ENCODE results near the gene GFER. TPM values are rescaled to one million over a fixed set of nuclear protein-coding genes. Genes with fewer than 3 reads are reported as not detected.
"Not testable (repeated sequence)": the region's sequence is repeated elsewhere in the genome, so short reads cannot be mapped to it uniquely, and the experiment has no call there.

The GFER gene
- polyA plus RNA-seq, 1 experiment = 15.8 TPM

DNA sequence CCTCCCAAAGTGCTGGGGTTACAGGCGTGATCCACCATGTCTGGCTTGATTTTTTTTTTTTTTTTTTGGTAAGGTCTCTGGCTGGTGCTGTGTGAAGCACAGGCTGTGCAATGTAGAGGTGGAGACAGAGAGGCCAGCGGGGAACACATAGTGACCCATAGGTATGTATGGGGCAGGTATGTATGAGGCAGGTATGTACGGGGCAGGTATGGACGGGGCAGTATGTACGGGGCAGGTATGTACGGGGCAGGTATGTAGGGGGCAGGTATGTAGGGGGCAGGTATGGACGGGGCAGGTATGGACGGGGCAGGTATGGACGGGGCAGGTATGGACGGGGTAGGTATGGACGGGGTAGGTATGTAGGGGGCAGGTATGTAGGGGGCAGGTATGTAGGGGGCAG is 34.5 kb upstream of the GFER start:
- Histone ChIP-seq H3K4me3 (ENCODE audit: low read depth, low read length) (no peak overlapping the region), H3K9me3 (ENCODE audit: control insufficient read depth, insufficient read depth, low read length) (no peaks in the 10 kb centered on the region; the same call in 1 of the 2 replicates), H3K27me3 (ENCODE audit: control insufficient read depth, insufficient read depth, low read length) (no peaks in the 10 kb centered on the region), H3K27ac (ENCODE audit: low read depth, low read length) (no peak overlapping the region)
- TF ChIP-seq, protein P1, sequence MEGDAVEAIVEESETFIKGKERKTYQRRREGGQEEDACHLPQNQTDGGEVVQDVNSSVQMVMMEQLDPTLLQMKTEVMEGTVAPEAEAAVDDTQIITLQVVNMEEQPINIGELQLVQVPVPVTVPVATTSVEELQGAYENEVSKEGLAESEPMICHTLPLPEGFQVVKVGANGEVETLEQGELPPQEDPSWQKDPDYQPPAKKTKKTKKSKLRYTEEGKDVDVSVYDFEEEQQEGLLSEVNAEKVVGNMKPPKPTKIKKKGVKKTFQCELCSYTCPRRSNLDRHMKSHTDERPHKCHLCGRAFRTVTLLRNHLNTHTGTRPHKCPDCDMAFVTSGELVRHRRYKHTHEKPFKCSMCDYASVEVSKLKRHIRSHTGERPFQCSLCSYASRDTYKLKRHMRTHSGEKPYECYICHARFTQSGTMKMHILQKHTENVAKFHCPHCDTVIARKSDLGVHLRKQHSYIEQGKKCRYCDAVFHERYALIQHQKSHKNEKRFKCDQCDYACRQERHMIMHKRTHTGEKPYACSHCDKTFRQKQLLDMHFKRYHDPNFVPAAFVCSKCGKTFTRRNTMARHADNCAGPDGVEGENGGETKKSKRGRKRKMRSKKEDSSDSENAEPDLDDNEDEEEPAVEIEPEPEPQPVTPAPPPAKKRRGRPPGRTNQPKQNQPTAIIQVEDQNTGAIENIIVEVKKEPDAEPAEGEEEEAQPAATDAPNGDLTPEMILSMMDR (IDR thresholded peaks at IDR 0.05; ENCODE audit: low read depth, low read length) = no peak
- ChIA-PET CTCF (no interaction called here), POLR2A (interaction anchor here (0.6 kb wide), 1 partner anchor 11 kb away, joined by 9 read pairs; no protein-coding TSS in a partner anchor)
- no peak for DNase-seq (ENCODE audit: low read depth, low spot score)

GRCh38 chr16:1950047-1950446 is 33.9 kb upstream of the GFER start:
- no peaks in the 10 kb centered on the region; the same call in 1 of the 2 replicates for H3K9me3 ChIP-seq (ENCODE audit: control insufficient read depth, insufficient read depth, low read length)
- TF ChIP-seq, protein P1 (IDR thresholded peaks at IDR 0.05; ENCODE audit: low read depth, low read length) = no peak
- CTCF ChIA-PET = no interaction called here
- H3K27ac ChIP-seq (ENCODE audit: low read depth, low read length) = no peak overlapping the region
- H3K4me3 ChIP-seq (ENCODE audit: low read depth, low read length) = no peak overlapping the region
- POLR2A ChIA-PET = interaction anchor here (2.1 kb wide), 1 partner anchor 15 kb away, joined by 7 read pairs; the partner anchor contains the start of gene RPS2
- no peak for DNase-seq (ENCODE audit: low read depth, low spot score)
- no peaks in the 10 kb centered on the region for H3K27me3 ChIP-seq (ENCODE audit: control insufficient read depth, insufficient read depth, low read length)

DNA sequence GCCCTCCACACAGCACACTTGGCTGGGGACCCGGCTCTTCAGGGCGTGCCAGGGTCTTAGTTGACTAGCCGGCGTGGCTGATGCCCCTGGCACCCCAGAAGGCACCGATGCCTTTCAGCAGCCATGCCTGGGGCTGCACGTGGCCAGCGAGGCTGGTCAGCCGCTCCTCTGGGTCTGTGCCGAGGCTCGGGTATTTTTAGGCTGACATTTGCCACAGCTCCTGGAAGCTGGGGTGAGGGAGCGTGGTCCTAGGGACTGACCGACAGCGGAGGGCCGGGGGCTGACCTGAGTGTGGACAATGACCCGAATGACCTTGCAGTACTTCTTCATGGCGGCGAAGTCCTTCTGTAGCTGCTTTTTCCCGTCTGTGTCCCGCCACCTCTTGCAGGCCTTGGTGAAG is 33.4 kb upstream of the GFER start:
- no peak for DNase-seq (ENCODE audit: low read depth, low spot score)
- POLR2A ChIA-PET = interaction anchor here (2.1 kb wide), 1 partner anchor 14 kb away, joined by 7 read pairs; the partner anchor contains the start of gene RPS2
- Histone ChIP-seq H3K9me3 (ENCODE audit: control insufficient read depth, insufficient read depth, low read length) (no peaks in the 10 kb centered on the region; the same call in 1 of the 2 replicates), H3K27ac (ENCODE audit: low read depth, low read length) (no peak overlapping the region), H3K27me3 (ENCODE audit: control insufficient read depth, insufficient read depth, low read length) (no peaks in the 10 kb centered on the region), H3K4me3 (ENCODE audit: low read depth, low read length) (no peak overlapping the region)
- CTCF ChIA-PET = no interaction called here
- TF ChIP-seq, protein P1 (IDR thresholded peaks at IDR 0.05; ENCODE audit: low read depth, low read length) = no peak

DNA sequence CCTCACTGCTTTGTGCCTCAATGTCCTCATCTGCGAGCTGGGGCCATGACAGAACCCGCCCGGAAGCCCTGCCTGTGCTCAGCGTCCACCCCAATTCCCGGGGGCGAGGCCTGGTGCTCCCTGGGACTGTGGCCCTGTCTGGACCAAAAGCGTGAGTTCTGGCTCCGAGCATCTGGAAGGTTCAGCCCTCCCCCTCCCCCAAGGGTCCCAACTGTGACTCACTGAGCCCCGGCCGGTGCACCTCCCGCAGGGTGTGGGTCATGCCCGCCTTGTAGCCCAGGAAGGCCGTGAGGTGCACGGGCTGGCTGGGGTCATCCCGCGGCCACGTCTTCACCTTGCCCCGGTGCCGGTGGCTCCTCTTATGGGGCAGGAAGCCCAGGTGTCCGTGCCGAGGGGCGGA is 30.3 kb upstream of the GFER start:
- Histone ChIP-seq H3K9me3 (ENCODE audit: control insufficient read depth, insufficient read depth, low read length) (peaks cover 3% of the 10 kb centered on the region; the same call in 1 of the 2 replicates), H3K4me3 (ENCODE audit: low read depth, low read length) (no peak overlapping the region), H3K27ac (ENCODE audit: low read depth, low read length) (no peak overlapping the region), H3K27me3 (ENCODE audit: control insufficient read depth, insufficient read depth, low read length) (no peaks in the 10 kb centered on the region)
- CTCF ChIA-PET = no interaction called here
- TF ChIP-seq, protein P1 (IDR thresholded peaks at IDR 0.05; ENCODE audit: low read depth, low read length) = no peak
- no peak for DNase-seq (ENCODE audit: low read depth, low spot score)
- POLR2A ChIA-PET = interaction anchor here (1.1 kb wide), 1 partner anchor 11 kb away, joined by 4 read pairs; the partner anchor contains the start of gene RPS2

- H3K4me3 ChIP-seq (ENCODE audit: low read depth, low read length); H3K27me3 ChIP-seq (ENCODE audit: control insufficient read depth, insufficient read depth, low read length); H3K27ac ChIP-seq (ENCODE audit: low read depth, low read length); H3K9me3 ChIP-seq (ENCODE audit: control insufficient read depth, insufficient read depth, low read length); DNase-seq (ENCODE audit: low read depth, low spot score): not testable (repeated sequence)
- ChIA-PET POLR2A (interaction anchor here (1.1 kb wide), 1 partner anchor 14 kb away, joined by 6 read pairs; the partner anchor contains the start of gene MSRB1), CTCF (interaction anchor here (2.2 kb wide), 1 partner anchor 183 kb away, joined by 7 read pairs; no protein-coding TSS in a partner anchor)
Measured at GRCh38 chr16:1957434-1958142, 26.4 kb upstream of the GFER start.

DNA sequence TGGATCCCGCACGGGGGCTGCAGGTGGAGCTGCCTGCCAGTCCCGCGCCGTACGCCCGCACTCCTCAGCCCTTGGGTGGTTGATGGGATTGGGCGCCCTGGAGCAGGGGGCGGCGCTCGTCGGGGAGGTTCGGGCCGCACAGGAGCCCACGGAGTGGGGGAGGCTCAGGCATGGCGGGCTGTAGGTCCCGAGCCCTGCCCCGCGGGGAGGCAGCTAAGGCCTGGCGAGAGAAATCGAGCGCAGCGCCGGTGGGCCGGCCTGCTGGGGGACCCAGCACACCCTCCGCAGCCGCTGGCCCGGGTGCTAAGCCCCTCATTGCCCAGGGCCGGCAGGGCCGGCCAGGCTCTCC is 25.9 kb upstream of the GFER start:
- POLR2A ChIA-PET = not testable (repeated sequence)

More for the DNA sequence above, 25.9 kb upstream of the GFER start:
- DNase-seq (ENCODE audit: low read depth, low spot score); H3K27me3 ChIP-seq (ENCODE audit: control insufficient read depth, insufficient read depth, low read length); H3K4me3 ChIP-seq (ENCODE audit: low read depth, low read length); H3K9me3 ChIP-seq (ENCODE audit: control insufficient read depth, insufficient read depth, low read length); H3K27ac ChIP-seq (ENCODE audit: low read depth, low read length): not testable (repeated sequence)
- CTCF ChIA-PET = interaction anchor here (2.2 kb wide), 1 partner anchor 182 kb away, joined by 7 read pairs; no protein-coding TSS in a partner anchor

All from AG04450 (cell line).